Measurements from ENCODE around the gene ALS2CL.
A peak's percentile ranks its signal among the peaks of the same experiment; 100 is the strongest.

ALS2CL gene

GRCh38 chr3:46677411-46677726 lies 16.1 kb downstream of the ALS2CL start:
- DNase-seq = peak; percentile 10 to 41

- no peak for DNase-seq
Measured at GRCh38 chr3:46676601-46677410, 16.7 kb downstream of the ALS2CL start.

- no peak for DNase-seq
Measured at GRCh38 chr3:46675843-46676567, 17.5 kb downstream of the ALS2CL start.

- DNase-seq = no peak
Measured at GRCh38 chr3:46675426-46675825, 18.1 kb downstream of the ALS2CL start.

DNA sequence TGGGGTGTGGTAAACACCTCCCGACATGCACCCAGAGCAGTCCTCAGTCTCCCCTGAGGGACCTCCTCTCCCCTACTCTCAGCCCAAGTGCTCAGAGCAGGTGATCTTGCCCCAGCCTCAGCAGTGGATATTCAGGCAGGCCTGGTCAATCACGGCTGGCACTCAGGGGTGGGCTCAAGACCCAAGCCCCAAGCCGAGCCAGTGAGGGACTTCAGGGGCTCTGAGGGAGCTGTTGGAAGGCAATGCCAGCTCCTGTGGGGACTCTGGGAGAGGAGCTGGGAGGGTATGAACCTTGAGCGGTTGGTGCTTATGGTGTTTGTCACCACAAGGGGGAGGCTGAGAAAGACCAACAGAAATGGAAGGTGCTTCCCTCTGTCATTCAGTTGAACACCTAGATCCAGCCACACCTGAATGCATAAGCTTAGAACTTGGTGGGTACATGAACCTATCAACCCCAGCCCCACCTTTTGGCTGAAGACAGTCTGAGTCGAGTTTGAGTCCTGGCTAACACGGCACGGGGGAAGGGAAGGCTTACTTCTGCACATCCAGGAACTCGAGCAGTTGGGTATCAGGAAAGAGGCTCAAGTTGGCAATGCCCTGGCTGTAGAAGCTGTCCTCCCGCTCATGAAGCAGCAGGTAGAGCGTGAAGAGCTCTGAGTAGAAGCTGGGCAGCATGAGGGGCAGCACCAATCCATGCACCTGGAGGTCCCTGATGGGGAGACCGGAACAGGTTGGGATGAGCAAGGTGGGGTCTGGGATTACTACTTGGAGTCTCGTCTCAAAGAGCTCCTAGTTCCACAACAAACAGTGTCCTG lies 19.2 kb downstream of the ALS2CL start:
- no peak for DNase-seq

DNA sequence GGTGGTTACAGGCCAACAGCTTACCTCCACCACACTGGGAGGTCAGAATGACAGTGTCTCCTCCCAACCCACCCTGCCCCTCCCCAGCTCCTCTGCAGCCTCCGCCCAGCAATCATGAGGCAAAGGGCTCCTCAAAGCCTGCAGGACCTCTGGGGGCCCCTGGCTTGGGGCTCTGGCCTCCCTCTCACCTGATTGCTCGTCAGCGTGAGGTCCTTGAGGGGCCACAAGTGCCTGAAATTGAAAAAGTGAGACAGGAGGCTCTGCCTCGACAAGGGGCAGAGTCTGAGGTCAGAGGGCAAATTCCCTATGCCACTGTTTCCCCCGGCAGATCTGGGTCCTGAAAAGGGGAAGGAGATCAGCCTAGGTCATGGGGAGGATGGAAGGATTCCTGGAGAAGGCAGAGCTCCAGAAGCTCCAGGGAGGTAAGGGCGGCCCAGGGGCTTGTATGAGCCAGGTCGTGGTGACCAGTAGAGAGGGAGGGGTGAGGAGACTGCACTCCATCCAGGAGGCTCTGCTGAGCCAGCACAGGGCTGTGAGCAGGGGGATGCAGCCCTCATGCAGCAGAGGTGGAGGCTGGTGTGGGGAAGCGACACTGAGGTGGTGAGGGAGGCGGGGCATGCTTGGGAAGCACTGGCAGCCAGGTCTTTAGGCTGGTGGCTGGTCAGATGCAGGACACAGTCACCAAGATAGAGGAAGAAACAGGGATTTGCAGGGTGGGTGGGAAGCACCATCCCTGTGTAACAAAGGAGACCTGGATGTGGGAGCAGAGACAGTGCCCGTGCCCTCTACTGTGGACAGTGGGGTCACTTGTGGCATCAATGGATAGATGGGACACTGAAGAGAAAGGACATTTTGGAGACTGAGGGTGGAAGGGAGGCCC lies 20.1 kb downstream of the ALS2CL start:
- no peak for DNase-seq

- DNase-seq = no peak
Measured at GRCh38 chr3:46672349-46672695, 21.2 kb downstream of the ALS2CL start.

GRCh38 chr3:46671541-46672348 lies 21.7 kb downstream of the ALS2CL start:
- no peak for DNase-seq

DNA sequence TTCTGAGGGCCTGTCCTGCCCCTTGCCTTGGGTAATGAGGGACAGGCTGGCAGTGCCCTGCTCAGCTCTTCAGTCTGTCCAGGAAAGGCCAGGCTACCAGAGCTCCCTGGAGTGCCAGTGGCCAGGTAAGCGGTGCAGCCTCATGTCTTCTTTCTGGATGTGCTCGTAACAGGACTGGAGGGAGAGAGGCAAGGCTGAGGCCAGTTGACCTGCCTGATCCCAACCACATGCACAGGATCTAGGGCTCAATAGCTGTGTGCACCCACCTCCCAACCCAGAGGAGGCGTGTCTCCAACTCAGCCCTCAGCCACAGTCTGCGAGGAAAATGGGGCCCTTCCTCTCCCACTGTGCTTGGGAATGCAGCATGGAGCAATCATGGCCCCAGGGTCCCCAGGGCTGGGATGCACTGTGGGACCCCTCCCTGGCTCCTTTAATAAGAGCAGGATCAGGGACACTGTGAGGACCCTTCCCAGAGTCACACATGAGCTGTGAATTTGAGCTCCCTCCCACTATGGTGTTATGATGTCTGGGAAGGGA lies 22.5 kb downstream of the ALS2CL start:
- DNase-seq = no peak

DNA sequence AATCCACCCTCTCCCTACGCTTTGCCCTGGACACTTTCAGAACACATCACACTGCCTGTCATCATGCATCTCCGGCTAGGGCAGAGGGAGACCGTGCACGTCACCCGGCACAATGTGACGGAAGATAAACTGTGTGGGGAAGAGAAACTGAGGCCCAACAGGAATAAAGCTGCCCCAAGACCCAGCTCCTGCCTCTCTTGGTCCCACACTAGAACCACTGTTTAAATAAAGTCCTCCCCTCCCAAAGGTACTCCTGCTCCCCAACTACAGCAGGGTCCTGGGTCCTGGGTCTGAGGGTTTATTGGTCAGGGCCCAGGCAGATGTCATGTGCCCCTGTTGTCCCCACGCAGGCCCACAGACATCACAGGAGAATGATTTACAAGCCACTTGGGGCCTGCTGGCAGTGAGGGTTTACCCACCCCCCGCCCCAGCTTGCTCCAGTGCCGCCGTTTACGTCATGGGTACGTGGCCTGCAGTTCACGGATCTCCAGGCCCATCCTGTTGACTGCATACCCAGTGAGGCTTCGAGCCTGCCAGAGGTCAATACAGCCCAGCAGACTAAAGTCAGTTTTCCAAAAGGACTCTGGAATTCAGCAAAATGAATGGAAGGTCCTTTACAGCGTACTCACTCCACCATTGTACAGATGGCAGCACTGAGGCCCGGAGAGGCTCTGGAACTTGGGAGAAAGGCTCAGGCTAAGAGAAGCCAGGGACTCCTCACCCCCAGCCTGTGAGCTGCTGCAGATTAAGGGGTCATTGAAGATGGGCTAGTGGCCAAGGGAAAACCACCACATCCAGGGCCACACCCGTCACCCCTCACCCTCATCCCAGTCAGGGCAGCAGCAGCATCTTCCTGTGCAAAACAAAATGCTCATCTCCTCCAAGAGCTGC lies 23.2 kb downstream of the ALS2CL start:
- DNase-seq = no peak

DNA sequence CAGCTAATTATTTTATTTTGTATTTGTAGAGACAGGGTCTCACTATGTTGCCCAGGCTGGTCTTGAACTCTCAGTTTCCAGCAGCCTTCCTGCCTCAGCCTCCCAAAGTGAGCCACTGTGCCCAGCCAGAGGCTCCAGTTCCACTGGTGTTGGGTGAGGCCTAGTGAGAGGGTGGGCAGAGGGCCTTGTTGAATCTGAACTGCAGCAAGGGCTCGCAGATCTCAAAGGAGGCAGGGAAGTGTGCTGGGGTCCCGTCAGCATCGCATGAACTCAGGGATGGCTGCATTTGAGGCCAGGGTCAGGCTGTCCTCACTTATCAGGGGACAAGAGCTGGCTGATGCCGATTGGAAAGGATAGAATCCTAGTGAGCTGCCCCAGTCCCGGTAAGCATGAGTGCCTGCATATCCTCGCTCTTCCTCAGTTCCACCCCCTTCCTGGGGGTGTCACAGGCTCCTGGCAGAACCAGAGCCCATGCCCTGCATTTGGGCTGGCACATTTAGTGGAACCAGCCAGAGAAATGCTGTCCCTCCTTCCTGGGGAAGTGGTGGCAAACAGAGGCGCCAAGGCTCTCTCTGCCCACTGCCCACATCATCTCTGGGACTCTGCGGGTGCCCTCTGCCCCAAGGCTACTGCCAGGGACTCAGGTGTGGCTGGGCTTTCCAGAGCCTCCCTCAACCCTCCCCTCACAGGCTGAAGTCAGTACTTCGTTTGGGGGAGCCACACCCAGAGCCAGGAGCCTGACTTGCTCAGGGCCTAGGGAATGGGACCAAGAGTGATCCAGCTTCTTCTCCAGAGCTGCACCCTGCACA lies 24.1 kb downstream of the ALS2CL start:
- DNase-seq = no peak

DNA sequence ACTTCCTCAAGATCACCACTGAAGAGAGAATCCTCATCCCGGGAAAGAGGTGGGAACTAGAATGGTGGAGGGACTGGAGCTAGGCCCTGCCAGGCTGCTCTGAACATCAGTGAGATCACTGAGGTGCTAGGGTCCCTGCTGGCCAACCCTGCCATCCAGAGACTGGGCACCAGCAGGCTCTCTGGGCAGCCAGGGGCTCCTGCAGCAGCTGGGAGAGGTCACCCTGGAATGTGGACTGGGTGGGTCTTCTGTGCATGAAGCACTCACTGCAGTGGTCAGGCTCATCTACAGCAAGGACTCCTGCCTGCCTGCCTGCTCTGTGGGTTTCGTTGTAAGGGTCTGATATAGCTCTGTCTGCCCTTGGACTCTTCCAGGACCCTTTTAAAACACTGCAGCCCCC lies 24.9 kb downstream of the ALS2CL start:
- no peak for DNase-seq

DNA sequence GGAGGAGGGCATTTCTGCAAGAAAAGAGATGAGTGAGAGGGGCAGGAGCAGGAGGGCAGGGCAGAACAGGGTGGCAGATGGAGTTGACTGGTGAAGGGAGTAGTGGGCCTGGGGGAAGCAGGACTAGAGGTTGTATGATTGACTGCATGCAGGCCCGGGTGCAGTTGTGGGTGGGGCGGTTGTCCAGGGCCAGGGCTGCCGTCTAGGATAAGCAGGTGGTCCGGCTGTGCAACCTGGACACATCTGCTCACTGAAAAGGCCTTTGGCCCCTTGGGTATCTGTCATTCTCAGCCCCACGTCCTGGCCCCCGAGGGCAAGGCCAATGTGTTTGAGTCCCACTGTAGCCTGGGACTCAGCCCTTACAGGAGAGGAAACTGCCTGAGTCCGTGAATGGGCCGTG lies 25.4 kb downstream of the ALS2CL start:
- DNase-seq = no peak

GRCh38 chr3:46667657-46668056 lies 25.8 kb downstream of the ALS2CL start:
- no peak for DNase-seq

- no peak for DNase-seq
Measured at GRCh38 chr3:46667061-46667621, 26.3 kb downstream of the ALS2CL start.

DNA sequence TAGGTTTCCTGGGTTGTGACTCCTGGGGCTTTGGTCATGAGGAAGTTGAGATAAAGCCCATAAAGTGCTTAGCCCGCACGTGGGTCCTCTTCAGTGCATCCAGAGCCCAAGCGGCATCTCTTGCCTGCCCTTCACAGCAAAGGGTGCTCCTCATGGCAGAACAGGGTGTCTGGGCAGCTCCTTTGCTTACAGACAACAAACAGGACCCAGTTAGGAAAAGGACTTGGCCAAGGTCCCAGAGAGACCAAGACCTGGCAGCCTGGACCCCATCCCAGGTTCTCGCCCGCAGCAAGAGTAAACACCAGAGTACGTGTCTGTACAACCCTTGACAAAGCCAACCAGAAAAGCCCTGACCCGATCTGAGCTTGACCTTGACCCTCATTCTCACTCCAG lies 27.0 kb downstream of the ALS2CL start:
- no peak for DNase-seq

- DNase-seq = no peak
Measured at GRCh38 chr3:46665763-46666452, 27.6 kb downstream of the ALS2CL start.

DNA sequence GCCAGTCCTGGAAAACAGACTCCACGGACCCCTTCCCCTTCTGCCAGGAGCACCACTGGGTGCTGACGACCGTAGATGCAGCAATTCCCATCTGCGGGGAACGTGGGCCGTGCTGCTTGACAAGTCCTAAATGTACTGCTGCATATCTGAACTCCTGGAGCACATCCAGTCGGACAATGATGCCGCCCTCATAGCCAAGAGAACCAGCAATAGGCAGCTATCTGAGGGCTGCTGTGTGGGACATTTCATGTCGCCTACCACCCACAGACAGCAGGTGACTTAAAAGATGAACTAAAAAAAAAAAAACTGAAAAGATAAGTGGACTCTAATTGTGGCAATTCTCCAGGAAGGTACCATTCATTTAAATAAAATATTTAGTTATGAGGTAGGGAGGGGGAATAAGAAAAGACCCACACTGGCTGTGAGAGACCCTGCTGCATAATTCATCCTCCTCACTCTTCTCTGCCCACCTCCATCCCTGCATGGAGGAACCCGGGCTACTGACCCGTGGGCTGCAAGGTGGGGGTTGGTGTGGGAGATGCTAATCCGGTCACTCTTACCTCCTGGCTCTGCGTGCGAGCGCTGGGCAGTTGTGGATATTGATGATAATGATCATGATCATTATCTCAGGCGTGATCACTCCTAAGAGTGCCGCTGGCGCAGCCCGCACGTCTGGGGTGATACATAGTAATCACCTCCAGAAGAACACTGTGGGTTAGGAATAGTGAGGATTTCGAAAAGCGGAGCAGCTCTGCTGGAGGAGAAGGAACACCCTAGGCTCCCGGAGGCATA lies 28.3 kb downstream of the ALS2CL start:
- DNase-seq = no peak

All from inflammatory macrophage (primary cell).